Smooth muscle cell (in vitro differentiated cells): ENCODE results near the gene LRMDA. TPM values are rescaled to one million over a fixed set of nuclear protein-coding genes. Genes with fewer than 3 reads are reported as not detected.

ENCODE experiments used
- DNase-seq: peaks from one replicate; lab custom pipeline; 2025; ENCODE audit not compliant: unreplicated experiment; lab: John Stamatoyannopoulos, UW
- H2AFZ ChIP-seq: fragments of 200-600 bp; sonication (generic); 2 replicates; pipeline ENCODE4 v1.6.0; 2016; ENCODE audit warnings: antibody characterized with exemption, low read depth, mild to moderate bottlenecking
- H3F3A ChIP-seq: fragments of 200-600 bp; sonication (generic); 2 replicates; pipeline ENCODE4 v1.6.0; 2017; ENCODE audit warnings: antibody characterized with exemption, low read depth
- H3K27ac ChIP-seq: fragments of 200-600 bp; sonication (generic); 2 replicates; pipeline ENCODE4 v1.5.1; 2016; ENCODE audit warnings: low read depth, mild to moderate bottlenecking
- H3K27me3 ChIP-seq: fragments of 200-600 bp; sonication (generic); 2 replicates; pipeline ENCODE4 v1.6.1; 2016; ENCODE audit warnings: low read depth, mild to moderate bottlenecking
- H3K36me3 ChIP-seq: fragments of 200-600 bp; sonication (generic); 2 replicates; pipeline ENCODE4 v1.5.1; 2016; ENCODE audit warnings: low read depth
- H3K4me1 ChIP-seq: fragments of 200-600 bp; sonication (generic); 2 replicates; pipeline ENCODE4 v1.5.1; 2016; ENCODE audit warnings: low read depth
- H3K4me2 ChIP-seq: fragments of 200-600 bp; sonication (generic); 2 replicates; pipeline ENCODE4 v1.6.0; 2016; ENCODE audit warnings: mild to moderate bottlenecking
- H3K4me3 ChIP-seq: fragments of 200-600 bp; sonication (generic); 2 replicates; pipeline ENCODE4 v1.5.1; 2016; ENCODE audit warnings: mild to moderate bottlenecking
- H3K79me2 ChIP-seq: fragments of 200-600 bp; sonication (generic); 2 replicates; pipeline ENCODE4 v1.6.0; 2016; ENCODE audit warnings: low read depth, mild to moderate bottlenecking
- H3K9ac ChIP-seq: fragments of 200-600 bp; sonication (generic); 2 replicates; pipeline ENCODE4 v1.6.0; 2016; ENCODE audit warnings: low read depth
- H3K9me3 ChIP-seq: fragments of 200-600 bp; sonication (generic); replicated peaks from 2 replicates; pipeline ENCODE4 v1.5.1; 2016; ENCODE audit warnings: low read depth
- H4K20me1 ChIP-seq: fragments of 200-600 bp; sonication (generic); 2 replicates; pipeline ENCODE4 v1.6.0; 2016; ENCODE audit warnings: low read depth
- WGBS: methylation state at CpG from one replicate; pipeline ENCODE4 v1.1.7; 2016; ENCODE audit warnings: low lambda C conversion rate; 5-methylcytosine and 5-hydroxymethylcytosine counted together
- polyA plus RNA-seq: library from polyadenylated mRNA; unstranded; fragments of >200 nt; fragmentation: Nextera tagmentation; extraction: Ambion mirVana; gene quantifications from 2 replicates; pipeline ENCODE4 v1.2.1, GENCODE V29; 2016
- total RNA-seq: library from RNA; depleted of rRNA; stranded (reverse); fragments of >200 nt; gene quantifications from 2 replicates; pipeline ENCODE4 v1.2.3, GENCODE V29; 2014
- TF ChIP-seq, protein P1 (sequence below): fragments of 200-600 bp; sonication (generic); IDR thresholded peaks from 2 replicates; pipeline ENCODE4 v1.5.1; 2017; ENCODE audit warnings: borderline replicate concordance, mild to moderate bottlenecking, antibody characterized with exemption; ENCODE audit not compliant: insufficient read depth, poor library complexity, severe bottlenecking

LRMDA gene
- total and polyA plus RNA-seq, 2 experiments from 2014 or later: 1.5 to 1.6 TPM

DNA sequence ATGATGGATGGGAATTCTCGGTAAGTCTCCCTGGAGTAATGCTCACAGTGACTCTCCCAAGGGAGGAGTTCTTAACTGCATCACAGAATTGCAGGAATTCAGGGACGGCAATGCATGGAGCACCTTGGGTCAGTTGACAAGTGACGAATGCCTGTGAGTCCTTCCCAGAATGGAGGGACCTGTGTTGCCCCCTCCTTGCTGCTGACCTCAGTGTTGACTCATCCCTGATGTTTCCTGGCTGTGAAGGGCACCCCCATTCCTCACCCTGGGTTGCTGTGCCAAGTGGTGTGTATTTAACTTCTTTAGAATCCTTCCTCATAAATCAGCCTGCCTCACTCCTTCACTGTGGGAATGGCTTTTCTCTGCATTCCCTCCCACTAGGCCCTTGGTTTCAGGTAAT, 98.9 kb downstream of the LRMDA start:
- Histone ChIP-seq H3K79me2 (no peaks in the 10 kb centered on the region), H3K9me3 (no peaks in the 10 kb centered on the region), H3K27ac (no peak overlapping the region), H3K27me3 (no peaks in the 10 kb centered on the region), H3K9ac (no peak overlapping the region), H2AFZ (no peak overlapping the region), H3K4me1 (peaks cover 4% of the 10 kb centered on the region), H4K20me1 (no peaks in the 10 kb centered on the region), H3F3A (no peaks in the 10 kb centered on the region), H3K36me3 (no peaks in the 10 kb centered on the region), H3K4me2 (no peak overlapping the region), H3K4me3 (no peak overlapping the region)
- 75% methylated on average over 3 of the region's 3 CpGs for WGBS
- no peak for DNase-seq
- TF ChIP-seq, protein P1, sequence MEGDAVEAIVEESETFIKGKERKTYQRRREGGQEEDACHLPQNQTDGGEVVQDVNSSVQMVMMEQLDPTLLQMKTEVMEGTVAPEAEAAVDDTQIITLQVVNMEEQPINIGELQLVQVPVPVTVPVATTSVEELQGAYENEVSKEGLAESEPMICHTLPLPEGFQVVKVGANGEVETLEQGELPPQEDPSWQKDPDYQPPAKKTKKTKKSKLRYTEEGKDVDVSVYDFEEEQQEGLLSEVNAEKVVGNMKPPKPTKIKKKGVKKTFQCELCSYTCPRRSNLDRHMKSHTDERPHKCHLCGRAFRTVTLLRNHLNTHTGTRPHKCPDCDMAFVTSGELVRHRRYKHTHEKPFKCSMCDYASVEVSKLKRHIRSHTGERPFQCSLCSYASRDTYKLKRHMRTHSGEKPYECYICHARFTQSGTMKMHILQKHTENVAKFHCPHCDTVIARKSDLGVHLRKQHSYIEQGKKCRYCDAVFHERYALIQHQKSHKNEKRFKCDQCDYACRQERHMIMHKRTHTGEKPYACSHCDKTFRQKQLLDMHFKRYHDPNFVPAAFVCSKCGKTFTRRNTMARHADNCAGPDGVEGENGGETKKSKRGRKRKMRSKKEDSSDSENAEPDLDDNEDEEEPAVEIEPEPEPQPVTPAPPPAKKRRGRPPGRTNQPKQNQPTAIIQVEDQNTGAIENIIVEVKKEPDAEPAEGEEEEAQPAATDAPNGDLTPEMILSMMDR: no peak

DNA sequence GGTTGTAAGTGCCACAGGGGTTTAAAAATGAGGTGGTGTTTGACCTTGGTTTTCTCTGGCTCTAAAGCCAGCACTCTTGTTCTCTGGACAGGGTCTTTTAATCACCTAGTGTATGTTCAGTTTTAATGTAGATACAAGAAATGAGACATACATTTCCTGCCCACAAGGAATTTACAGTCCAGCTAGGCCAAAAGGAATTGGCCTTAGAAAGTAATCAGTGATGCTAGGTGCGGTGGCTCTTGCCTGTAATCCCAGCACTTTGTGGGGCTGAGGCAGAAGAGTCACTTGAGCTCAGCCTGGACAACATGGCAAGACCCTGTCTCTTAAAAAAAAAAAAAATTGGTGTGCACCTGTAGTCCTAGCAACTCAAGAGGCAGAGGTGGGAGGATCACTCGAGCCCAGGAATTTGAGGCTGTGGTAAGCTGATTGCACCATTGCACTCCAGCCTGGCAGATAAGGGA, 100.2 kb downstream of the LRMDA start:
- TF ChIP-seq, protein P1: no peak

DNA sequence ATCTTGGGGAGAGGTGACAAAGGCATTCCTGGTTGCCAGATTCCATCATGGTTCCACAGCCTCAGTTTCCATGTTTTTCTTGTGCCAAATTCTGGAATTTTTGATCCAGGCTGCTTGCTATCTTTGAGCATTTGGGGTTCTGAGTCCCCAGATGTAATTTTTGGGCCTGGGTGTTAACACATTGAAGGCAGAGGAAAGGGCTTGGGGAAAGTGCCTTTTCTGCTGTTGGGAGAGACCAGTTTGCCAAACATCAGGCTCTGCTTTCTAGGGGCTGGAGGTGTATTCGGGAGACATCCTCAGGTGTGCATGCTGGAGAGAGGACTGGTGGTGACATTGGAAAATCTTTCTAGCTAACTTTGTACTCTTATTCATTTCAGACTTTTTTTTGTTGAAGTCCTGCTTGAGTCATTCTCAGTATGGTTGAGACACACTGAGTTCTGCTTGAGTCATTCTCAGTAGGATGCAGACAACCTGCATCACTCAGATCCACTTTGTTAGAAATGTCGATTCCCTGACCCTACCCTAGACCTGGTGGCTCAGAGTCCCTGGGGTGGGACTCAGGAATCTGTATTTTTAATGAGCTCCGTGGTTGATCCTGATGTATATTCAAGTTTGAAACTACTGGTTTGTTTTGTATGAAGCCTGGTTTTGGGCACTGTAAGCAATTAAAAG, 101.0 kb downstream of the LRMDA start:
- H4K20me1 ChIP-seq: no peaks in the 10 kb centered on the region
- no peak for DNase-seq
- no peaks in the 10 kb centered on the region for H3K36me3 ChIP-seq
- H3K27ac ChIP-seq: peak overlapping the region; percentile 2
- no peaks in the 10 kb centered on the region for H3K79me2 ChIP-seq
- WGBS: 63% methylated on average over 3 of the region's 3 CpGs
- peaks cover 4% of the 10 kb centered on the region for H3K4me1 ChIP-seq
- no peaks in the 10 kb centered on the region for H3K9me3 ChIP-seq
- peaks cover 3% of the 10 kb centered on the region for H3K27me3 ChIP-seq
- no peak overlapping the region for H3K4me3 ChIP-seq
- TF ChIP-seq, protein P1: no peak
- H3K9ac ChIP-seq: no peak overlapping the region
- H3K4me2 ChIP-seq: peak overlapping the region; percentile 20
- no peak overlapping the region for H2AFZ ChIP-seq
- no peaks in the 10 kb centered on the region for H3F3A ChIP-seq

More for the DNA sequence above, 100.2 kb downstream of the LRMDA start:
- H3K9ac ChIP-seq: no peak overlapping the region
- WGBS: 61% methylated on average over 2 of the region's 2 CpGs
- H2AFZ ChIP-seq: no peak overlapping the region
- no peak overlapping the region for H3K27ac ChIP-seq
- no peaks in the 10 kb centered on the region for H3K4me1 ChIP-seq
- no peaks in the 10 kb centered on the region for H3K9me3 ChIP-seq
- no peaks in the 10 kb centered on the region for H4K20me1 ChIP-seq
- no peaks in the 10 kb centered on the region for H3K27me3 ChIP-seq
- no peak overlapping the region for H3K4me2 ChIP-seq
- no peak overlapping the region for H3K4me3 ChIP-seq
- no peaks in the 10 kb centered on the region for H3F3A ChIP-seq
- H3K36me3 ChIP-seq: no peaks in the 10 kb centered on the region
- no peaks in the 10 kb centered on the region for H3K79me2 ChIP-seq
- DNase-seq: no peak

DNA sequence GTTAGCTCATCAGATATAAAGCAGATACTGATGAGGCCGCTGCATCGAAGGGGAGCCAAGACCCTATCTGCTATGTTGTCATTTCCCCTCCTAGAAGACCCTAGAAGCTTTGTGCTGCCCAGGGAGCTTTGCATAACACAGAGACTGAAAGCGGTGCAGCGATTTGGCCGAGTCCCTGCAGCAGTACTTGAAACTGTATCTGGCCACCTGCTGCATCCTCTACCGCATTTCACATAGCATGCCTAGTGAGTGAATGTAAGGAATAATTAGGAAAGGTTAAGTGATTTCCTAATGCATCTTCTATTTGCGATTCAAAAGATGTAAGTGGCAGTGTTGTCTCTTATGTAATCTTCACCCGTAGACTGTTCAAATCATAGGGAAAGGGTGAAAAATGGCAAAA, 106.7 kb downstream of the LRMDA start:
- H2AFZ ChIP-seq: no peak overlapping the region
- TF ChIP-seq, protein P1: no peak
- no peak overlapping the region for H3K4me2 ChIP-seq
- H3K4me1 ChIP-seq: peaks cover 43% of the 10 kb centered on the region
- no peak for DNase-seq
- H3K9ac ChIP-seq: no peak overlapping the region
- no peaks in the 10 kb centered on the region for H3K9me3 ChIP-seq
- 53% methylated on average over 8 of the region's 8 CpGs for WGBS
- peaks cover 25% of the 10 kb centered on the region for H3K27me3 ChIP-seq
- H3F3A ChIP-seq: peaks cover 7% of the 10 kb centered on the region
- no peaks in the 10 kb centered on the region for H4K20me1 ChIP-seq
- no peaks in the 10 kb centered on the region for H3K79me2 ChIP-seq
- no peak overlapping the region for H3K4me3 ChIP-seq
- H3K27ac ChIP-seq: no peak overlapping the region
- H3K36me3 ChIP-seq: no peaks in the 10 kb centered on the region
